ENCODE results near the gene DKK2. TPM values are rescaled to one million over a fixed set of nuclear protein-coding genes. Genes with fewer than 3 reads are reported as not detected.

Gene DKK2
- total and polyA plus RNA-seq, 2 donors (not counting 3 experiments of a cell fraction or from before 2014, with no cell fraction given): 0.14 to 0.24 TPM

- no peaks in the 10 kb centered on the region for H3K36me3 ChIP-seq (ENCODE audit: control insufficient read depth in 2 of 2, extremely low read depth in 1 of 2, insufficient read depth in 2 of 2, low read length in 2 of 2)
- CTCF ChIA-PET: no interaction called here
Measured at GRCh38 chr4:106979476-106979875, 56.6 kb downstream of the DKK2 start.

More at GRCh38 chr4:106979476-106979875, 56.6 kb downstream of the DKK2 start:
- no TSS peak for BruUV-seq (replicated peaks)
- intact Hi-C loops (cut with micrococcal nuclease) (no loop called here), dilution Hi-C loops (cut with MboI; ENCODE audit: extremely low pct_ligation_motif_present, low sequenced_read_pairs) (no loop called here)
- Histone ChIP-seq H3K4me1 (ENCODE audit: control insufficient read depth, extremely low read depth, insufficient read depth, low read length) (no peaks in the 10 kb centered on the region), H2AFZ (ENCODE audit: low read depth, low read length) (no peak overlapping the region), H3K9me3 (replicated peaks; ENCODE audit: control insufficient read depth, insufficient read depth, low read length) (no peaks in the 10 kb centered on the region), H4K20me1 (replicated peaks; ENCODE audit: control insufficient read depth, extremely low read depth, insufficient read depth, low read length) (no peaks in the 10 kb centered on the region), H3K79me2 (ENCODE audit: control insufficient read depth, insufficient read depth, low read length) (no peaks in the 10 kb centered on the region), H3K27me3 (ENCODE audit: control insufficient read depth in 2 of 2, insufficient read depth in 2 of 2, low read length in 2 of 2) (no peaks in the 10 kb centered on the region), H3K4me3 (replicated peaks in 1 of 3; ENCODE audit: insufficient read depth in 1 of 3, low read depth in 1 of 3, low read length in 3 of 3) (no peak overlapping the region), H3K27ac (ENCODE audit: insufficient read depth, low read depth, low read length) (no peak overlapping the region), H3K9ac (replicated peaks; ENCODE audit: extremely low read depth, insufficient read depth, low read length) (no peak overlapping the region), H3K4me2 (ENCODE audit: insufficient read depth, low read length) (no peak overlapping the region), H3K9me1 (replicated peaks; ENCODE audit: control insufficient read depth, extremely low read depth, insufficient read depth, low read length) (no peaks in the 10 kb centered on the region)
- DNase-seq (ENCODE audit: low read depth, low spot score) (no peak), FAIRE-seq (no peak)
- POLR2A ChIA-PET: no interaction called here
- no peak for TF ChIP-seq POLR2AphosphoS5 (IDR thresholded peaks at IDR 0.05; ENCODE audit: insufficient read depth, low read depth, low read length)
- no peak for TF ChIP-seq CTCF (IDR thresholded peaks at IDR 0.05; ENCODE audit: extremely low read depth in 1 of 2, insufficient read depth in 1 of 2, low read depth in 1 of 2, low read length in 2 of 2)
- no peak for TF ChIP-seq POLR2A (IDR thresholded peaks at IDR 0.05; ENCODE audit: low read depth, low read length)
- TF ChIP-seq EZH2 (IDR thresholded peaks at IDR 0.05; ENCODE audit: borderline replicate concordance, low read depth, low read length, severe bottlenecking): no peak
- no peak for TF ChIP-seq MAX (IDR thresholded peaks at IDR 0.05; ENCODE audit: insufficient read depth, insufficient read length)
- TF ChIP-seq MYC (IDR thresholded peaks at IDR 0.05; ENCODE audit: low read depth, low read length): no peak
- TF ChIP-seq GATA2 (IDR thresholded peaks at IDR 0.05; ENCODE audit: insufficient read depth, insufficient read length, low read depth, low read length): no peak
- TF ChIP-seq FOS (IDR thresholded peaks at IDR 0.05; ENCODE audit: borderline replicate concordance, insufficient read depth, low read length): no peak
- TF ChIP-seq JUN (IDR thresholded peaks at IDR 0.05; ENCODE audit: borderline replicate concordance, insufficient read depth, insufficient read length, low read depth): no peak
